ENCODE data around the gene TCERG1.
A peak's percentile ranks its signal among the peaks of the same experiment; 100 is the strongest.

TCERG1 gene

DNA sequence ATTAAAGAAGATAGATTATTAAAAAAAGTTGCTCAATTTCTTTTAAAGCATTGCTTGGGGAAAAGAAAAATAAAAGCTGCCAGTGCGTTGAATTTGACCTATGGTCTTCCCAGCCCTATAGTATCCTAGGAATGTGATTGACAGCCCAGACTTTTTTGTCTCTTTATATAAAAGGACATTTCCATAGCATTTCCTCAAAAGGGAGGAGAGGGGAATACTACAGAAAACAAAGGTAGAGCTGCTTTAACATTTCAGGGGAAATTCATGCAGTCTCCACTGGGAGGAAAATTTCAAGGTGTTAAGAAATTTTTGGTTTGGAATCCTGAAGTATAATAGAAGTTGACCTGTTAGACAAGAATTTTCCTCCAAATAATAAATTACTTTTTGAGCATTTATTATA lies 86.7 kb downstream of the TCERG1 start:
- no peak overlapping the region for H3K4me3 ChIP-seq (ENCODE audit: low read depth, low read length)
- TF ChIP-seq, protein P1, sequence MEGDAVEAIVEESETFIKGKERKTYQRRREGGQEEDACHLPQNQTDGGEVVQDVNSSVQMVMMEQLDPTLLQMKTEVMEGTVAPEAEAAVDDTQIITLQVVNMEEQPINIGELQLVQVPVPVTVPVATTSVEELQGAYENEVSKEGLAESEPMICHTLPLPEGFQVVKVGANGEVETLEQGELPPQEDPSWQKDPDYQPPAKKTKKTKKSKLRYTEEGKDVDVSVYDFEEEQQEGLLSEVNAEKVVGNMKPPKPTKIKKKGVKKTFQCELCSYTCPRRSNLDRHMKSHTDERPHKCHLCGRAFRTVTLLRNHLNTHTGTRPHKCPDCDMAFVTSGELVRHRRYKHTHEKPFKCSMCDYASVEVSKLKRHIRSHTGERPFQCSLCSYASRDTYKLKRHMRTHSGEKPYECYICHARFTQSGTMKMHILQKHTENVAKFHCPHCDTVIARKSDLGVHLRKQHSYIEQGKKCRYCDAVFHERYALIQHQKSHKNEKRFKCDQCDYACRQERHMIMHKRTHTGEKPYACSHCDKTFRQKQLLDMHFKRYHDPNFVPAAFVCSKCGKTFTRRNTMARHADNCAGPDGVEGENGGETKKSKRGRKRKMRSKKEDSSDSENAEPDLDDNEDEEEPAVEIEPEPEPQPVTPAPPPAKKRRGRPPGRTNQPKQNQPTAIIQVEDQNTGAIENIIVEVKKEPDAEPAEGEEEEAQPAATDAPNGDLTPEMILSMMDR (IDR thresholded peaks at IDR 0.05; ENCODE audit: insufficient read depth, low read depth, low read length, missing control alignments), result no peak
- no peak for DNase-seq (ENCODE audit: low read depth)

DNA sequence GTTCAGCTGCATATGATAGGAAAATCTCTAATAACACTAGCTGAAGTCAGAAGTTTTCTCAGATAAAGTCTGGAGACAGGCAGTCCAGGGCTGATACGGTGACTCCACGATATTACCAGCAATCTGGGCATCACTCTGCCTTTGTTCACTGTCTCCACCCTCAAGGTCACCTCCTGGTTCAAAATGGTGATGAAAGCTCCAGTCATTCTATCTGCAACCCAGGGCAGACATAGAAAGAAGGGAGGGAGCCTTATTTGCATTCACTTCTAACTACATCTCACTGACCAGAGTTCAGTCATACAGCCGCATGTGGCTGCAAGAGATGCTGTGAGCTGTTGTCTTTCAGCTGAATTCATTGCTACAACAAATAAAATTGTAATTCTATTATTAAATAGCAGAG lies 91.3 kb downstream of the TCERG1 start:
- TF ChIP-seq, protein P1 (IDR thresholded peaks at IDR 0.05; ENCODE audit: insufficient read depth, low read depth, low read length, missing control alignments), result no peak
- H3K4me3 ChIP-seq (ENCODE audit: low read depth, low read length), result no peak overlapping the region
- DNase-seq (ENCODE audit: low read depth), result no peak

DNA sequence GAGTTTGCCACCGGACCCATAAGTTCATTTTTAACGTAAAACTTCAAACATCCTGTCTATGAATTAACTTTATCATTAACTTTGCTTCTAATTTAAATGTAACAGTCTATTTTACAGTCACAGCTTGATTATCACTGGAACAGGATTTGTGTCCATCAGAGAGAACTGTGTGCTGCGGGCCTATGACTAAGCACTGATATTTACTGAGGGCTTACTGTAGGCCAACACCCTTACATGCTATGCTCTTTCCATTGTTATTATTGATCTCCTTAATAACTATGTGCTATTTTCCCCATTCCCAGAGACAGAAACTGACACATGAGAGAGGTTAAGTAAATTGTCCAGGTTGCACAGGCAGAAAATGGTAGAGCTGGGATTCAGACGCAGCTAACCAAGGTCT lies 92.8 kb downstream of the TCERG1 start:
- no peak overlapping the region for H3K4me3 ChIP-seq (ENCODE audit: low read depth, low read length)
- no peak for DNase-seq (ENCODE audit: low read depth)

DNA sequence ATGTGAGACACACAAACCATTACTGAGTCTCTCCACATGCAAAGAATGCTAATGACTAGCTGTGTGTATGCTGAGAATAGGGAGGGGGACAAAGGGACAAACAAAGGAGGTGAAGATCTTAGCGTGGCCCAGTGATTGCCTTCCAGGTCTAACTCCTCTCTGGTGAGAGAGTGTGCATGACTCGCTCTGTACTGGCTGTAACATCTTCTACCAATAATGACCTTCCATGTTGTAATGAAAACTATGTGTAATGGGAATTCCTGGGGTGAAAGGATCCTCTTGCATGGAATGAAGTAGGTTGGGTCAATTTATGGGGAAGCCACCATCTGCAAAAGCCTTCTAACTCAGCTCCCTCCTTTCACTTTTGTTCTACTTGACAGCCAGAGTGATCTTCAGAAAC lies 93.3 kb downstream of the TCERG1 start:
- TF ChIP-seq, protein P1 (IDR thresholded peaks at IDR 0.05; ENCODE audit: insufficient read depth, low read depth, low read length, missing control alignments), result no peak
- DNase-seq (ENCODE audit: low read depth), result no peak
- no peak overlapping the region for H3K4me3 ChIP-seq (ENCODE audit: low read depth, low read length)

More for the DNA sequence above, 92.8 kb downstream of the TCERG1 start:
- TF ChIP-seq, protein P1 (IDR thresholded peaks at IDR 0.05; ENCODE audit: insufficient read depth, low read depth, low read length, missing control alignments), result no peak

DNA sequence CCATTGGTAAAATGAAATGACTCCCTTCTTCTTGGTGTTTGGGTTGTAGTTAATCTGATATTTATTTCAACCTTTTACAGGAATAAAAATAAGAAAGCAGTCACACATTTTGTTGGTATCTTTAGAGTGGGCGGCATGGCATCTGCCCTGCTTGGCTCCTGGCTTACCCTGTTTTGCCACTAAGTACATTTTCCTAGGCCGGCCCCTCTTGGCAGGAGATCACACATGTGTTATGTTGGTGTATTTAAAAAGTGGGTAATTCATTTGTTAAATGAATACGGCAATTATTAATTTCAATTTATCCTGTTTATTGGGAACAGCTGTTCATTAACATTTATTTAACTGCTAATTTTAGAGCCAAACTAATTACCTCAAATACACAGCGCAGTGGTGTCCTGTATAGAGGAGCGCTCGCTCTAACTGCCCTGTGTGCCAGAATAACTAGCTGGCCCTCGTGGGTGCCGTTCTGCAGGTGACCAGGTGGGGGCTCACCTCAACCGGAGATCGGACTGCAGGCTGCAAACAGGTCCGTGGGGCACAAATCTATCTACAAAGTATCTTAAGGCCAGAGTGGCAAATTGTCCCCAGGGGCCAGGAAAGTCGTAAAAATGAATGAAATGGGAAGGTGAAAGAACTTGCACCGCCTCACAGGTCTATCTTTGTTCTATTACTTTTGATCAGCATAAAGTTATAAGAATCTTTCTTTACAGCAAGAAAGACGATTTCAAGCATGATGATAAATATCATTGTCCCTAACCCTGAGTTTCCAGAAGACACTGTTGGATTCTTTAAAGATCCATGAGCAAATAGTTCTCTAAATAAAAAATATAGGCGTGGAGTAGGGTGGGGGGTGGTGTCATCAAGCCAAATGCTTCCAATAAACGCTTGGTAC lies 95.1 kb downstream of the TCERG1 start:
- DNase-seq (ENCODE audit: low read depth), result peak; percentile 75
- H3K4me3 ChIP-seq (ENCODE audit: low read depth, low read length), result no peak overlapping the region
- TF ChIP-seq, protein P1 (IDR thresholded peaks at IDR 0.05; ENCODE audit: insufficient read depth, low read depth, low read length, missing control alignments), result peak; percentile 85

DNA sequence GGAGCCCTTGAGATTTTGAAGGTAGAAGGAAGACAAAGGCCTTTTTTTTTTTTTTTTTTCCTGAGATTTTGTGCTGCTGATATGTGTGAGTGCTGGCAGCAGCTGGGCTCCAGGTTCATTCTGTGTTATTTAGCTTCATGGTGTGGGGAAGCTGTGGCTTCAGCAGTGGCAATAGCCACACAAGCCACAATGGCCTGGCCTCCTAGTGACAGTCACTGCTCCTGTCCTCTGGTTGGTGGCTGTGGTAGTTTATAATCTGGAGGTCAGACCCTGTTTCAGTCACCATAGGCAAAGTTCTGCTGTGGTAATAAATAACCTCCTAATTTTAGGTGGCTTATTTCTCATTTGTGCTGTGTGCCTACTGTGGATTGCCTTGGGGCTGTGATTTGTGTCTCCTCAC lies 97.1 kb downstream of the TCERG1 start:
- TF ChIP-seq, protein P1 (IDR thresholded peaks at IDR 0.05; ENCODE audit: insufficient read depth, low read depth, low read length, missing control alignments), result no peak
- DNase-seq (ENCODE audit: low read depth), result no peak
- H3K4me3 ChIP-seq (ENCODE audit: low read depth, low read length), result no peak overlapping the region

Measured in GM12865 (cell line).